H9 (cell line): ENCODE measurements around the gene SLC13A4. TPM values are rescaled to one million over a fixed set of nuclear protein-coding genes. Genes with fewer than 3 reads are reported as not detected.

ENCODE experiments used
- DNase-seq: peaks from one replicate; pipeline ENCODE4 v3.0.0-alpha.2; 2017
- H2AFZ ChIP-seq: one replicate; pipeline ENCODE4 v1.6.1; 2013; ENCODE audit warnings: mild to moderate bottlenecking, low read length, control low read depth, moderate library complexity
- H2AK5ac ChIP-seq: 2 replicates; pipeline ENCODE4 v1.6.1; 2013; ENCODE audit warnings: low read length, control low read depth, mixed read lengths; ENCODE audit not compliant: insufficient read length
- H2BK120ac ChIP-seq: one replicate; pipeline ENCODE4 v1.6.1; 2013; ENCODE audit warnings: low read depth, mild to moderate bottlenecking, low read length, control low read depth, inconsistent platforms; ENCODE audit not compliant: poor library complexity, severe bottlenecking
- H2BK12ac ChIP-seq: 2 replicates; pipeline ENCODE4 v1.6.1; 2013; ENCODE audit warnings: low read length, control low read depth, mixed read lengths, low read depth; ENCODE audit not compliant: insufficient read length
- H2BK15ac ChIP-seq: 2 replicates; pipeline ENCODE4 v1.6.1; 2013; ENCODE audit warnings: low read depth, low read length, control low read depth
- H2BK20ac ChIP-seq: one replicate; pipeline ENCODE4 v1.6.1; 2013; ENCODE audit warnings: low read depth, mild to moderate bottlenecking, low read length, control low read depth, inconsistent platforms; ENCODE audit not compliant: poor library complexity, severe bottlenecking
- H2BK5ac ChIP-seq: 2 replicates; pipeline ENCODE4 v1.6.1; 2013; ENCODE audit warnings: low read length, control low read depth, mixed read lengths; ENCODE audit not compliant: insufficient read length
- H3K14ac ChIP-seq: 2 replicates; pipeline ENCODE4 v1.6.1; 2013; ENCODE audit warnings: low read length, control low read depth; ENCODE audit not compliant: insufficient read depth
- H3K18ac ChIP-seq: 2 replicates; pipeline ENCODE4 v1.6.1; 2013; ENCODE audit warnings: low read depth, mild to moderate bottlenecking, mixed read lengths, low read length, control low read depth; ENCODE audit not compliant: insufficient read length
- H3K23ac ChIP-seq: 2 replicates; pipeline ENCODE4 v1.6.1; 2013; ENCODE audit warnings: low read length, control low read depth, mixed read lengths, low read depth; ENCODE audit not compliant: insufficient read length
- H3K23me2 ChIP-seq: 2 replicates; pipeline ENCODE4 v1.6.1; 2013; ENCODE audit warnings: low read depth, mild to moderate bottlenecking, mixed read lengths, low read length, control low read depth; ENCODE audit not compliant: insufficient read length, poor library complexity, severe bottlenecking
- H3K27ac ChIP-seq: 2 replicates; pipeline ENCODE4 v1.5.1; 2013; ENCODE audit warnings: low read length, control low read depth, mixed read lengths, low read depth; ENCODE audit not compliant: insufficient read length
- H3K27me3 ChIP-seq: 2 replicates; pipeline ENCODE4 v1.6.1; 2013; ENCODE audit warnings: low read length, control low read depth, inconsistent platforms; ENCODE audit not compliant: insufficient read depth
- H3K4ac ChIP-seq: 2 replicates; pipeline ENCODE4 v1.6.1; 2013; ENCODE audit warnings: low read depth, mild to moderate bottlenecking, control low read depth, inconsistent platforms, low read length, moderate library complexity
- H3K4me1 ChIP-seq: 2 replicates; pipeline ENCODE4 v1.6.1; 2013; ENCODE audit warnings: low read length, control low read depth, inconsistent platforms; ENCODE audit not compliant: insufficient read depth
- H3K4me2 ChIP-seq: 2 replicates; pipeline ENCODE4 v1.6.1; 2013; ENCODE audit warnings: low read length, control low read depth, mixed read lengths; ENCODE audit not compliant: insufficient read length, insufficient read depth
- H3K56ac ChIP-seq: 2 replicates; pipeline ENCODE4 v1.6.1; 2013; ENCODE audit warnings: low read depth, mild to moderate bottlenecking, mixed read lengths, low read length, control low read depth; ENCODE audit not compliant: insufficient read length
- H3K79me1 ChIP-seq: 2 replicates; pipeline ENCODE4 v1.6.1; 2013; ENCODE audit warnings: low read depth, mild to moderate bottlenecking, moderate library complexity, low read length, control low read depth, inconsistent platforms; ENCODE audit not compliant: insufficient read depth, poor library complexity, severe bottlenecking
- H3K79me2 ChIP-seq: 2 replicates; pipeline ENCODE4 v1.6.1; 2013; ENCODE audit warnings: low read length, control low read depth, inconsistent platforms; ENCODE audit not compliant: insufficient read depth
- H3K9ac ChIP-seq: 2 replicates; pipeline ENCODE4 v1.6.1; 2013; ENCODE audit warnings: low read length, control low read depth, mixed read lengths; ENCODE audit not compliant: insufficient read length; ENCODE audit errors: extremely low read depth
- H3K9me3 ChIP-seq: one replicate; pipeline ENCODE4 v1.6.1; 2013; ENCODE audit warnings: low read depth, low read length, inconsistent platforms; ENCODE audit not compliant: control insufficient read depth
- H3T11ph ChIP-seq: one replicate; pipeline ENCODE4 v1.6.1; 2013; ENCODE audit warnings: mild to moderate bottlenecking, low read length, control low read depth, inconsistent platforms
- H4K20me1 ChIP-seq: one replicate; pipeline ENCODE4 v1.6.1; 2013; ENCODE audit not compliant: control insufficient read depth, insufficient read length, insufficient read depth
- H4K5ac ChIP-seq: 2 replicates; pipeline ENCODE4 v1.6.1; 2013; ENCODE audit warnings: low read depth, mild to moderate bottlenecking, mixed read lengths, low read length, control low read depth; ENCODE audit not compliant: insufficient read length
- H4K8ac ChIP-seq: replicated peaks from 2 replicates; pipeline ENCODE4 v1.6.1; 2013; ENCODE audit warnings: low read length, control low read depth, mixed read lengths, low read depth; ENCODE audit not compliant: insufficient read length
- H4K91ac ChIP-seq: 2 replicates; pipeline ENCODE4 v1.6.1; 2013; ENCODE audit warnings: low read depth, mild to moderate bottlenecking, moderate library complexity, mixed read lengths, low read length, control low read depth; ENCODE audit not compliant: insufficient read length
- H3K27ac Mint-ChIP-seq, 3 experiments: 2 replicates in 2 of 3; 3 replicates in 1 of 3; pipeline ENCODE4 v1.8.0; 2020 to 2021; ENCODE audit warnings: mixed read lengths in 3 of 3, mild to moderate bottlenecking in 1 of 3, moderate library complexity in 1 of 3
- H3K27me3 Mint-ChIP-seq: 2 replicates; pipeline ENCODE4 v1.8.0; 2021; ENCODE audit warnings: low read depth, mild to moderate bottlenecking, moderate library complexity, mixed read lengths
- H3K36me3 Mint-ChIP-seq, 3 experiments: 2 replicates in 2 of 3; 3 replicates in 1 of 3; pipeline ENCODE4 v1.8.0; 2020 to 2021; ENCODE audit warnings: low read depth in 3 of 3, mixed read lengths in 3 of 3; ENCODE audit not compliant: insufficient read depth in 1 of 3
- H3K4me1 Mint-ChIP-seq, 2 experiments: 2 replicates each; pipeline ENCODE4 v1.8.0; 2020; ENCODE audit warnings: mixed read lengths in 2 of 2
- H3K4me3 Mint-ChIP-seq, 2 experiments: 2 replicates in 1 of 2; 3 replicates in 1 of 2; pipeline ENCODE4 v1.8.0; 2020 to 2021; ENCODE audit warnings: mild to moderate bottlenecking in 2 of 2, mixed read lengths in 2 of 2, moderate library complexity in 1 of 2
- H3K9me3 Mint-ChIP-seq, 2 experiments: 2 replicates in 1 of 2; 3 replicates in 1 of 2; pipeline ENCODE4 v1.8.0; 2020; ENCODE audit warnings: mild to moderate bottlenecking in 2 of 2, mixed read lengths in 2 of 2, moderate library complexity in 1 of 2
- WGBS: extraction: QIAGEN DNeasy Blood & Tissue Kit; methylation state at CpG from one replicate; pipeline ENCODE4 v1.1.7; 2013; ENCODE audit warnings: missing lambda C conversion rate, low lambda C conversion rate, mixed read lengths; ENCODE audit not compliant: insufficient read length; ENCODE audit errors: extremely low coverage; 5-methylcytosine and 5-hydroxymethylcytosine counted together
- total RNA-seq: library from RNA; stranded (reverse); gene quantifications from 2 replicates; pipeline ENCODE4 v1.2.1, GENCODE V29; 2021
- TF ChIP-seq, protein P1 (sequence below): fragments of 200-600 bp; sonication (generic); conservative IDR thresholded peaks from 3 replicates; pipeline ENCODE4 v1.8.0; 2021; ENCODE audit warnings: antibody characterized with exemption, mild to moderate bottlenecking

Gene SLC13A4
- total RNA-seq, 1 experiment from 2014 or later, result 3.5 TPM

DNA sequence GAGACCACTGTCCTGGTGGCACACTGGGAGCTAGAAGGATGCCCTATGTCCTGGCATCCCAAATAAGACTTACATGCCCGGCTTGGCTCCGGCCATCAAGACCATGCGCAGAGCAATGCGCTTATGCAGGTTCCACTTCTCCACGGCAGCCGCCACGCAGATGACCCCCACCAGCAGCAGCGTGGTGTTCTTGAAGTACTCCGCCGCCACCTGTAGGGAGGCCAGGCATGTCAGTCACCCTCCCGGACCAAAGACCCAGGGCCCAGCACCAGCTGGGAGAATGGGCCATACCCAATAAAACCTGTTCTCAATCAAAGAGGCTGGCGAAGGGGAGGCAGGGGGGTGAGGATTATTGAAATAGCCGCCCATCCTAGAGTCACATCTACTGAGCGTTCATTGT is 19.9 kb downstream of the SLC13A4 start:
- Histone ChIP-seq H3K9me3 (no peaks in the 10 kb centered on the region), H4K91ac (no peak overlapping the region), H2BK5ac (no peak overlapping the region), H3K4ac (no peak overlapping the region), H2BK12ac (no peak overlapping the region), H3K14ac (no peak overlapping the region), H3K23ac (no peak overlapping the region), H2BK15ac (no peak overlapping the region), H3K79me1 (no peaks in the 10 kb centered on the region), H4K8ac (no peak overlapping the region), H2AFZ (no peak overlapping the region), H3T11ph (no peak overlapping the region), H3K23me2 (no peaks in the 10 kb centered on the region), H2BK120ac (no peak overlapping the region), H2BK20ac (no peak overlapping the region), H3K27ac (no peak overlapping the region), H3K9ac (no peak overlapping the region), H3K56ac (no peak overlapping the region), H4K20me1 (no peaks in the 10 kb centered on the region), H3K27me3 (no peaks in the 10 kb centered on the region), H3K79me2 (no peaks in the 10 kb centered on the region), H4K5ac (no peak overlapping the region), H3K4me2 (no peak overlapping the region), H3K18ac (no peak overlapping the region), H2AK5ac (no peak overlapping the region), H3K4me1 (no peaks in the 10 kb centered on the region)
- Mint-ChIP-seq H3K9me3 (no peaks in the 10 kb centered on the region), H3K27ac (no peak overlapping the region; a peak in 1 of 7 replicates), H3K27me3 (no peaks in the 10 kb centered on the region; the same call in 1 of the 2 replicates), H3K4me1 (peaks cover 11 to 19% of the 10 kb centered on the region in 2 experiments), H3K4me3 (no peak overlapping the region), H3K36me3 (no peaks in the 10 kb centered on the region)
- TF ChIP-seq, protein P1, sequence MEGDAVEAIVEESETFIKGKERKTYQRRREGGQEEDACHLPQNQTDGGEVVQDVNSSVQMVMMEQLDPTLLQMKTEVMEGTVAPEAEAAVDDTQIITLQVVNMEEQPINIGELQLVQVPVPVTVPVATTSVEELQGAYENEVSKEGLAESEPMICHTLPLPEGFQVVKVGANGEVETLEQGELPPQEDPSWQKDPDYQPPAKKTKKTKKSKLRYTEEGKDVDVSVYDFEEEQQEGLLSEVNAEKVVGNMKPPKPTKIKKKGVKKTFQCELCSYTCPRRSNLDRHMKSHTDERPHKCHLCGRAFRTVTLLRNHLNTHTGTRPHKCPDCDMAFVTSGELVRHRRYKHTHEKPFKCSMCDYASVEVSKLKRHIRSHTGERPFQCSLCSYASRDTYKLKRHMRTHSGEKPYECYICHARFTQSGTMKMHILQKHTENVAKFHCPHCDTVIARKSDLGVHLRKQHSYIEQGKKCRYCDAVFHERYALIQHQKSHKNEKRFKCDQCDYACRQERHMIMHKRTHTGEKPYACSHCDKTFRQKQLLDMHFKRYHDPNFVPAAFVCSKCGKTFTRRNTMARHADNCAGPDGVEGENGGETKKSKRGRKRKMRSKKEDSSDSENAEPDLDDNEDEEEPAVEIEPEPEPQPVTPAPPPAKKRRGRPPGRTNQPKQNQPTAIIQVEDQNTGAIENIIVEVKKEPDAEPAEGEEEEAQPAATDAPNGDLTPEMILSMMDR, result 0 out of 3 replicates have a peak, but pooled peaks have one; percentile 25
- no CpG with 5 or more reads among the region's 14 CpGs for WGBS
- peak; percentile 64 for DNase-seq
